GM12873 (cell line): Measurements from ENCODE around the gene CDH22.

Source experiments
- CTCF ChIP-seq: IDR thresholded peaks from 2 replicates; pipeline ENCODE4 v1.5.1; 2012; ENCODE audit warnings: low read depth, mild to moderate bottlenecking, moderate library complexity, low read length, control low read depth; ENCODE audit not compliant: insufficient read depth; ENCODE audit errors: missing control alignments

Gene CDH22

GRCh38 chr20:46161921-46162320, 146.4 kb downstream of the CDH22 start:
- no peak for TF ChIP-seq CTCF

- TF ChIP-seq CTCF, result no peak
Measured at GRCh38 chr20:46160661-46161060, 147.6 kb downstream of the CDH22 start.

GRCh38 chr20:46159101-46159897, 149.0 kb downstream of the CDH22 start:
- no peak for TF ChIP-seq CTCF

GRCh38 chr20:46158476-46158987, 149.8 kb downstream of the CDH22 start:
- TF ChIP-seq CTCF, result no peak

- no peak for TF ChIP-seq CTCF
Measured at GRCh38 chr20:46157625-46158024, 150.7 kb downstream of the CDH22 start.

- no peak for TF ChIP-seq CTCF
Measured at GRCh38 chr20:46157076-46157592, 151.2 kb downstream of the CDH22 start.

- no peak for TF ChIP-seq CTCF
Measured at GRCh38 chr20:46156065-46156464, 152.2 kb downstream of the CDH22 start.
